ENCODE measurements around the gene MRPL18. TPM values are rescaled to one million over a fixed set of nuclear protein-coding genes. Genes with fewer than 3 reads are reported as not detected.
"Not testable (repeated sequence)": the region's sequence is repeated elsewhere in the genome, so short reads cannot be mapped to it uniquely, and the experiment has no call there.

MRPL18 gene
- 47.8 TPM for total RNA-seq
- long read RNA-seq, transcript MRPL18-201 (4 exons, 978 nt) = major isoform, 43 of 68 reads
- long read RNA-seq, partial matches to known transcripts = 6 of 68 reads
- long read RNA-seq, other reads (novel, unspliced or antisense) = 16 of 68 reads

DNA sequence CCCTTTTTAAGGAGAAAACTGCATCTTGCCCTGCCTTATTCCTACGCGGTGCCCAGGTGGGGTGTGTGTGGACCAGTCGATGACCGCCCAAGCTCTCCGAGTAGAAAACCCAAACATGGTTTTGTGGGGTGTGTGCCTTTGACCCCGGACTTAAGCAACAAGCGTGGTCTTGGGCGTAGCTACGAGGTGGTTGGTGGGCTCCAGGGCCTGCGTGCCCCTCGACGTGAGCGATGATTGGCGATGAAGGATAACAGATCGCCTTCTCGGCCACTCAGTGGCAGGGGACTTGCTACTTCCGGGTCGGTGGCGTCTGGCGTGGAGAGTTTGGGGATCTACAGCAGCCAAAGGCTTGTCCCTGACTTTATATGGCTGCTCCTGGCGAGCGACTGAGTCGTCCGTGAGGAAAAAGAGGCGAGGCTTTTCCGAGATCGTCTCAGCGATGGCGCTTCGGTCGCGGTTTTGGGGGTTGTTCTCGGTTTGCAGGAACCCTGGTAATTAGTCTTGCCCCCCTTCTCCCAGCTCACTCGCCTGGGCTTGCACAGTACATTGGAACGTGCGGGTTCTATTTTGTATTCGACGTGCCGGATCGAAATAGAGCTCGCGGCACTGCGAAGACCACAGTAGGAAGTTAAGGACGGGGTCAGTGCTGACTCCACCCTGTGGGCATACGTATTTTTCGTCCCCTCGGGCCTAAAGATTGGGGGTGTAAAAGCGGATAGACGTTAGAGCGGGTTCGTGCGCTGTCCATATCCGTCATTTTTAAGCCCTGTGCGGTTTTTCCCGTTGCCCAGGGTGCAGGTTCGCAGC is at the start of gene MRPL18:
TSS of gene MRPL18 (plus strand) at position 319 of the 807 bp plus-strand sequence. CDS start at position 440, 121 bp downstream.
- Histone ChIP-seq H3K27ac (peak within 1 kb of the TSS; percentile 91), H3K4me1 (peaks cover 46% of the 10 kb centered on the region), H3K9me3 (no peaks in the 10 kb centered on the region), H3K4me3 (peak within 1 kb of the TSS; percentile 99), H3K36me3 (peaks cover 55% of the 10 kb centered on the region), H3K27me3 (ENCODE audit: low read depth) (no peaks in the 10 kb centered on the region)
- ATAC-seq (peak; percentile 94 to 95), DNase-seq (peak; percentile 95)
- intact Hi-C loops (cut with DNase I) = no loop called here
- TF ChIP-seq, protein P1, sequence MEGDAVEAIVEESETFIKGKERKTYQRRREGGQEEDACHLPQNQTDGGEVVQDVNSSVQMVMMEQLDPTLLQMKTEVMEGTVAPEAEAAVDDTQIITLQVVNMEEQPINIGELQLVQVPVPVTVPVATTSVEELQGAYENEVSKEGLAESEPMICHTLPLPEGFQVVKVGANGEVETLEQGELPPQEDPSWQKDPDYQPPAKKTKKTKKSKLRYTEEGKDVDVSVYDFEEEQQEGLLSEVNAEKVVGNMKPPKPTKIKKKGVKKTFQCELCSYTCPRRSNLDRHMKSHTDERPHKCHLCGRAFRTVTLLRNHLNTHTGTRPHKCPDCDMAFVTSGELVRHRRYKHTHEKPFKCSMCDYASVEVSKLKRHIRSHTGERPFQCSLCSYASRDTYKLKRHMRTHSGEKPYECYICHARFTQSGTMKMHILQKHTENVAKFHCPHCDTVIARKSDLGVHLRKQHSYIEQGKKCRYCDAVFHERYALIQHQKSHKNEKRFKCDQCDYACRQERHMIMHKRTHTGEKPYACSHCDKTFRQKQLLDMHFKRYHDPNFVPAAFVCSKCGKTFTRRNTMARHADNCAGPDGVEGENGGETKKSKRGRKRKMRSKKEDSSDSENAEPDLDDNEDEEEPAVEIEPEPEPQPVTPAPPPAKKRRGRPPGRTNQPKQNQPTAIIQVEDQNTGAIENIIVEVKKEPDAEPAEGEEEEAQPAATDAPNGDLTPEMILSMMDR (IDR thresholded peaks at IDR 0.05) = no peak

- Histone ChIP-seq H3K36me3 (peaks cover 98% of the 10 kb centered on the region), H3K4me1 (peaks cover 9% of the 10 kb centered on the region)
- intact Hi-C loops (cut with DNase I) = no loop called here
These were observed 48.1 kb upstream of the MRPL18 start for GRCh38 chr6:159742165-159742564.

DNA sequence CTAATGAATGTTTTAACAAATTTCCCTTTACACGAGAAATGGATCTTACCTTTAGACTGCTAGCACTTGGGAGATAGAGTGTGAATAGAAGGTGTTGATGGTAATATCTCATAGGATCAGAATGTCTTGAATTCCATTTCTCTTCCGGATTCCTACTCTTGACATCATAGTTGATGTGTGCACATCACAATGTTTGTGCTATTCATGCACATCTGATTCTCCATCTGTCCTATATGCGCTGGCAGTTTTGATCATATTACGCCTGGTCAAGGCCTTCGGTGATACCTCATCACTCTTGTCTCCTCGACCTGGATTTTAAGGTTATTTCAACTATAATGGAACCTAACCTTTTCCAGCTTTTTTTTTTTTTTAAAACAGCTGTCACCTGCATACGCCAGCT is 45.2 kb upstream of the MRPL18 start:
- H3K36me3 ChIP-seq = peaks cover 100% of the 10 kb centered on the region
- no peak for DNase-seq
- H3K4me3 ChIP-seq = no peak overlapping the region
- no peaks in the 10 kb centered on the region for H3K27me3 ChIP-seq (ENCODE audit: low read depth)
- H3K9me3 ChIP-seq = no peaks in the 10 kb centered on the region
- no peak for ATAC-seq
- intact Hi-C loops (cut with DNase I) = no loop called here
- no peaks in the 10 kb centered on the region for H3K4me1 ChIP-seq
- no peak overlapping the region for H3K27ac ChIP-seq
- TF ChIP-seq, protein P1 (IDR thresholded peaks at IDR 0.05) = no peak

More at GRCh38 chr6:159742165-159742564, 48.1 kb upstream of the MRPL18 start:
- no peaks in the 10 kb centered on the region for H3K9me3 ChIP-seq
- H3K27me3 ChIP-seq (ENCODE audit: low read depth) = no peaks in the 10 kb centered on the region
- H3K27ac ChIP-seq = no peak overlapping the region
- TF ChIP-seq, protein P1 (IDR thresholded peaks at IDR 0.05) = no peak
- DNase-seq = no peak
- H3K4me3 ChIP-seq = no peak overlapping the region
- ATAC-seq = no peak

GRCh38 chr6:159746759-159747158 is 43.5 kb upstream of the MRPL18 start:
- no peak for DNase-seq
- TF ChIP-seq, protein P1 (IDR thresholded peaks at IDR 0.05) = no peak
- Histone ChIP-seq H3K4me3 (no peak overlapping the region), H3K27me3 (ENCODE audit: low read depth) (no peaks in the 10 kb centered on the region), H3K9me3 (no peaks in the 10 kb centered on the region), H3K27ac (no peak overlapping the region), H3K4me1 (no peaks in the 10 kb centered on the region), H3K36me3 (peaks cover 100% of the 10 kb centered on the region)
- no peak for ATAC-seq
- intact Hi-C loops (cut with DNase I) = no loop called here

GRCh38 chr6:159748127-159748526 is 42.1 kb upstream of the MRPL18 start:
- intact Hi-C loops (cut with DNase I); H3K4me1 ChIP-seq; H3K27me3 ChIP-seq (ENCODE audit: low read depth); DNase-seq; H3K27ac ChIP-seq; H3K9me3 ChIP-seq; ATAC-seq; H3K4me3 ChIP-seq: not testable (repeated sequence)
- H3K36me3 ChIP-seq = peaks cover 100% of the 10 kb centered on the region

DNA sequence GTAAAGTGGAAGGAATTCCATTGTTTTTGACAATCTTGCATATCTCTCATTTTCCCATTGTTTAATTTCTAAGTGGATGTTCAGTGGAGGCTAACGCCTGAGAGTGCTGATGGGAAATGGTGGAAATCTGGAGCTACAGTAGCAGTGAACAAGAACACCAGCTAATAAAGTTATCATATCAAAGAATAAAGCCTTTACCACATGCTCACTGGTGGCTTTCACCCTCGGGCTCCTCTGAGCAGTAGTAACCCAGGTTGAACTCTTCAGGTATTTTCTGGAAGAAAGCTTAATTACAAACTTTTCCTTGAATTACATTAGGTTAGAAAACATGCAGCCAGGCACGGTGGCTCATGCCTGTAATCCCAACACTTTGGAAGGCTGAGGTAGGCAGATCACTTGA is 38.8 kb upstream of the MRPL18 start:
- Histone ChIP-seq H3K27ac (no peak overlapping the region), H3K27me3 (ENCODE audit: low read depth) (no peaks in the 10 kb centered on the region), H3K4me3 (no peak overlapping the region), H3K4me1 (no peaks in the 10 kb centered on the region), H3K9me3 (no peaks in the 10 kb centered on the region), H3K36me3 (peaks cover 100% of the 10 kb centered on the region)
- TF ChIP-seq, protein P1 (IDR thresholded peaks at IDR 0.05) = no peak
- no peak for ATAC-seq
- DNase-seq = no peak
- intact Hi-C loops (cut with DNase I) = no loop called here
